Spleen (tissue), 7 donors: Measurements from ENCODE around the gene SERINC3.
"Not testable (repeated sequence)": the region's sequence is repeated elsewhere in the genome, so short reads cannot be mapped to it uniquely, and the experiment has no call there.

Experiments used
- CTCF ChIP-seq, 11 experiments: fragments of 200-600 bp in 7 of 11; fragments of 450-650 bp in 4 of 11; sonication (generic) in 4 of 11; IDR thresholded peaks in 8 of 11; conservative IDR thresholded peaks in 3 of 11; 1 replicate in 7 of 11; 2 replicates in 4 of 11; pipeline versions ENCODE4 v1.4.0 to v1.8.0; 2016 to 2021; ENCODE audit warnings: antibody characterized with exemption in 11 of 11, inconsistent platforms in 4 of 11, mild to moderate bottlenecking in 1 of 11
- POLR2AphosphoS5 ChIP-seq, 3 donors: sonication (generic); formaldehyde crosslinking; IDR thresholded peaks; one replicate each; pipeline ENCODE4 v1.5.1; 2017; ENCODE audit warnings: antibody characterized with exemption in 3 of 3
- donor health status: DM: no; HTN: no; CAD: no; lungs with moderate emphysema.
- donor health status: DM: no; HTN: no; CAD: no.
- donor health status: DM: no; HTN: no; CAD: no.

DNA sequence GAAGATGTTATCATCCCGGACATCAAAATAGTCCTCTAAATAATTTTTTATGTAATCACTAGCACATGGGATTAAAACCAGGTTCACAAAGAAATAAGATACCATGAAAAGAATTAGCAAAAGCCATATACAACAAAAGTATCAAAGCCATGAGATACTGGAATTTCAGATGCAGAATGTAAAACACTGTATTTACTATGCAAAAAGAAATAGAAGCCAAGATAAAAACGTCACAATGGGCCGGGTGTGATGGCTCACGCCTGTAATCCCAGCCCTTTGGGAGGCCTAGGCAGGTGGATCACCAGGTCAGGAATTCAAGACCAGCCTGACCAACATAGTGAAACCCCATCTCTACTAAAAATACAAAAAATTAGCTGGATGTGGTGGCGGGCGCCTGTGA is 38.9 kb upstream of the SERINC3 start:
- not testable (repeated sequence) for TF ChIP-seq CTCF (IDR thresholded peaks at IDR 0.05 in 8 of 11, conservative IDR thresholded peaks at IDR 0.05 in 3 of 11); POLR2AphosphoS5 (IDR thresholded peaks at IDR 0.05)
